ENCODE data around the gene ADM.
A peak's percentile ranks its signal among the peaks of the same experiment; 100 is the strongest.

Gene ADM

DNA sequence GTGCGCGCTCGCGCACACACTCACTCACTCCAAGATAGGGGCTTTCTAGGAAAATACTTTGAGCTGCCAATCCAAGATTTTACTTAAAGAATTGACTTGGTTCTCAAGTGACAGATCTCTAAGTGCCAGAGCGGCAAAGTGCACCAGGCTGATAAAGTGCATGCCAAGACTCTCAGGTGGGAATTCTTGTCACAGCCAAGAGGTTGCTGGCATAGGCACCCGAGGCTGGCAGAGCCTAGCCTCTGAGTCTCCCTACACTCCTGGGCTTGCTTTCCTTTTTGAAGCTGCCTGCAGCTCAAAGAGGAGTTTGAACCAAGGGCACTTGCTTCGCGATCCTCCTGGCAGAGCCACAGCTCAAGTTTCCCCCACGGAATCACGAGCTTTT lies 2.5 kb upstream of the ADM start:
- Histone ChIP-seq H3K9me3 (ENCODE audit: insufficient read depth, low read length) (no peaks in the 10 kb centered on the region), H3K4me3 (ENCODE audit: insufficient read length, low read depth) (peak overlapping the region; percentile 93), H3K27me3 (ENCODE audit: insufficient read depth, insufficient read length) (peaks cover 36% of the 10 kb centered on the region), H3K9ac (ENCODE audit: insufficient read length, low read depth) (peak overlapping the region; percentile 82), H3K36me3 (ENCODE audit: insufficient read depth, insufficient read length, low read length) (peaks cover 18% of the 10 kb centered on the region), H3K4me1 (ENCODE audit: insufficient read depth, insufficient read length) (no peaks in the 10 kb centered on the region)
- TF ChIP-seq SUZ12 (IDR thresholded peaks at IDR 0.05; ENCODE audit: extremely low read depth, insufficient read depth, insufficient read length) (no peak), ZNF274 (IDR thresholded peaks at IDR 0.05; ENCODE audit: low read depth, low read length) (no peak), YY1 (IDR thresholded peaks at IDR 0.05; ENCODE audit: insufficient read depth, insufficient read length) (no peak)
- DNase-seq (ENCODE audit: low read depth, low spot score) = no peak

DNA sequence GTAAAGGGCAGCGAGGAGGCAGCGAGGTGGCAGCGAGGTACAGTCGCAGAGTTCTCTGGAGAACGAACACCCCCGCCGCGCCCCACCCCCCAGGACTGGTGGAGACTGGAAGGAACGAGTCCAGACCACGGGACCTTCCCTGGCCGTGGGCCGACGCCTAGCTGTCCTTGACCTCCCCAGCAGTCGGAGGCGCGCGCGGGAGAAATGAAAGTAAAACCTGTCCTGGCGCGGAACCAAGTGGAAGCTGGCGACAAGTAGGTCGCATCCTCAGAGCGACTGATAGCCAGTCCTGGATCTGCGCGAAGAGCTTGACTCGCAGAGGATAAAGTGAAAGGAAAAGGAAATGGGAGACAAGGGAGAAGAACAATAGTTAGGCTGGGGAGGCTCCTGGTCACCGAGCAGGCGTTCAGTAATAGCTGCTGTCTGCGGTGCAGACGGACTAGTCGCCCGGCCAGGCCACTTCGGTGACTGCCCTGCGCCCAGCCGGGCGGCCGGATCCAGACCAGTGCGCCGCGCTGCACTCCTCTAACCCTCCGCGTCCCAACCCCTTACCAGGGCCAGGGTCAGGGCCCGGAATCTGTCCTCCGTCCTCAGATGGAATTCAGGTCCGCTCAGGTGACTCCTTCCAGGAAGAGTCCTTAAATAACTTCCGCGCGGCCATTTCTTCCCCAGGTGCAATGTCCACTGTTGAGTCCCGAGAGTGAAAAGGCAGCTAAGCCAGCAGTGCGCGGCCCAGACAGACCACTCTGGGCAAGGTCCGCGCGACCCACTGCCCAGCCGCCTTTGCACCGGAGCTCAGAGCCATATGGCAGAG lies 1.9 kb upstream of the ADM start:
- H3K9me3 ChIP-seq (ENCODE audit: insufficient read depth, low read length) = no peaks in the 10 kb centered on the region
- peak overlapping the region; percentile 93 for H3K4me3 ChIP-seq (ENCODE audit: insufficient read length, low read depth)
- DNase-seq (ENCODE audit: low read depth, low spot score) = no peak
- H3K36me3 ChIP-seq (ENCODE audit: insufficient read depth, insufficient read length, low read length) = peaks cover 18% of the 10 kb centered on the region
- no peaks in the 10 kb centered on the region for H3K4me1 ChIP-seq (ENCODE audit: insufficient read depth, insufficient read length)
- peak; percentile 13 for TF ChIP-seq SUZ12 (IDR thresholded peaks at IDR 0.05; ENCODE audit: extremely low read depth, insufficient read depth, insufficient read length)
- no peak for TF ChIP-seq YY1 (IDR thresholded peaks at IDR 0.05; ENCODE audit: insufficient read depth, insufficient read length)
- TF ChIP-seq ZNF274 (IDR thresholded peaks at IDR 0.05; ENCODE audit: low read depth, low read length) = no peak
- peak overlapping the region; percentile 82 for H3K9ac ChIP-seq (ENCODE audit: insufficient read length, low read depth)
- H3K27me3 ChIP-seq (ENCODE audit: insufficient read depth, insufficient read length) = peaks cover 36% of the 10 kb centered on the region

DNA sequence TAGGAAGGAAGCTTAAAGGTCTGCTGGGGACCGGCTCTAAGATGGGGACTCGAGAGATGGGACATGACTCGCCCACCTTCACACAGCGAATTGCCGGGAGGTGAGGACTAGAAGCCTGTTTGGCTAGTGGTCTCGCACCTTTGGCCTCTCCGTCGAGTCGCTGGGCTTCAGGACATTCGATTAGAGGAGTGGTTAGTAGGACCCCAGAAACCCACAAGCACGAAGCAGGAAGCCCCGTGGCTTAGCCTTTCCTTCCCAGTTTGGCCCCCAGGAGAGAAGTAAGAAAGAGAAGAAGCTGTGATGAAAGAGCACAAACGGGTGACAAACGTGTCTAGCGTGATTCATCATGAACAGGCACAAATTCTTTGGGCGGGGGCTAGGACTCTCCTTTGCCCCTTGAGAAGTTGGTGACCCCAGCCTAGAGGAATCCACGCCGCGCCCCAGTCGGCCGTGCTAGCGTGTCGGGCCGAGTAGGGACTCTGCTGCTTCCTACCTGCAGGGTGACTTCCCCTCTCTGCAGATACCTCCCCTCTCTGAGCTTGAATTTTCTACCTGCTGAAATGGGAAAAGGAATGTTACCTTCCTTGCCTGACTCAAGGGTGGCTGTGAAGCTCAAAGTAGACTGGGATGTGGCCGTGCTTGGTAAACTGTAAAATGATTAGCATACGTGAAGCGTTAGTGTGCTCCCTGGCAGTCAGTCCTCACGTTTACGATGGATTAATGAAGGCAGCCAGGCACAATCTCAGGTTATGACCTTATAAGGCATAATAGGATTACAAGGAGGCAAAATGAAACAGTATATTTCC lies 1.1 kb upstream of the ADM start:
- peak overlapping the region; percentile 82 for H3K9ac ChIP-seq (ENCODE audit: insufficient read length, low read depth)
- TF ChIP-seq SUZ12 (IDR thresholded peaks at IDR 0.05; ENCODE audit: extremely low read depth, insufficient read depth, insufficient read length) = peak; percentile 16
- no peak for TF ChIP-seq ZNF274 (IDR thresholded peaks at IDR 0.05; ENCODE audit: low read depth, low read length)
- H3K4me1 ChIP-seq (ENCODE audit: insufficient read depth, insufficient read length) = peaks cover 3% of the 10 kb centered on the region
- H3K4me3 ChIP-seq (ENCODE audit: insufficient read length, low read depth) = peak overlapping the region; percentile 93
- peaks cover 36% of the 10 kb centered on the region for H3K27me3 ChIP-seq (ENCODE audit: insufficient read depth, insufficient read length)
- DNase-seq (ENCODE audit: low read depth, low spot score) = no peak
- no peaks in the 10 kb centered on the region for H3K9me3 ChIP-seq (ENCODE audit: insufficient read depth, low read length)
- peaks cover 18% of the 10 kb centered on the region for H3K36me3 ChIP-seq (ENCODE audit: insufficient read depth, insufficient read length, low read length)

GRCh38 chr11:10305262-10305963 lies 540 bp downstream of the ADM start:
- no peak for TF ChIP-seq YY1 (IDR thresholded peaks at IDR 0.05; ENCODE audit: insufficient read depth, insufficient read length)
- TF ChIP-seq ZNF274 (IDR thresholded peaks at IDR 0.05; ENCODE audit: low read depth, low read length) = no peak
- no peak for TF ChIP-seq SUZ12 (IDR thresholded peaks at IDR 0.05; ENCODE audit: extremely low read depth, insufficient read depth, insufficient read length)
- Histone ChIP-seq H3K4me3 (ENCODE audit: insufficient read length, low read depth) (peak overlapping the region; percentile 93), H3K4me1 (ENCODE audit: insufficient read depth, insufficient read length) (peaks cover 7% of the 10 kb centered on the region), H3K36me3 (ENCODE audit: insufficient read depth, insufficient read length, low read length) (peaks cover 14% of the 10 kb centered on the region), H3K9me3 (ENCODE audit: insufficient read depth, low read length) (no peaks in the 10 kb centered on the region), H3K27me3 (ENCODE audit: insufficient read depth, insufficient read length) (peaks cover 36% of the 10 kb centered on the region), H3K9ac (ENCODE audit: insufficient read length, low read depth) (peak overlapping the region; percentile 97)
- DNase-seq (ENCODE audit: low read depth, low spot score) = no peak

- no peak for DNase-seq (ENCODE audit: low read depth, low spot score)
- peaks cover 14% of the 10 kb centered on the region for H3K36me3 ChIP-seq (ENCODE audit: insufficient read depth, insufficient read length, low read length)
- TF ChIP-seq YY1 (IDR thresholded peaks at IDR 0.05; ENCODE audit: insufficient read depth, insufficient read length) (no peak), SUZ12 (IDR thresholded peaks at IDR 0.05; ENCODE audit: extremely low read depth, insufficient read depth, insufficient read length) (no peak), ZNF274 (IDR thresholded peaks at IDR 0.05; ENCODE audit: low read depth, low read length) (no peak)
- peak overlapping the region; percentile 97 for H3K9ac ChIP-seq (ENCODE audit: insufficient read length, low read depth)
- H3K27me3 ChIP-seq (ENCODE audit: insufficient read depth, insufficient read length) = peaks cover 27% of the 10 kb centered on the region
- H3K4me3 ChIP-seq (ENCODE audit: insufficient read length, low read depth) = peak overlapping the region; percentile 93
- H3K9me3 ChIP-seq (ENCODE audit: insufficient read depth, low read length) = no peaks in the 10 kb centered on the region
- peaks cover 7% of the 10 kb centered on the region for H3K4me1 ChIP-seq (ENCODE audit: insufficient read depth, insufficient read length)
Observed at GRCh38 chr11:10305964-10306918, 1.4 kb downstream of the ADM start.

- Histone ChIP-seq H3K9ac (ENCODE audit: insufficient read length, low read depth) (peak overlapping the region; percentile 97), H3K9me3 (ENCODE audit: insufficient read depth, low read length) (no peaks in the 10 kb centered on the region), H3K4me3 (ENCODE audit: insufficient read length, low read depth) (peak overlapping the region; percentile 93), H3K36me3 (ENCODE audit: insufficient read depth, insufficient read length, low read length) (peaks cover 14% of the 10 kb centered on the region), H3K4me1 (ENCODE audit: insufficient read depth, insufficient read length) (peaks cover 7% of the 10 kb centered on the region), H3K27me3 (ENCODE audit: insufficient read depth, insufficient read length) (peaks cover 20% of the 10 kb centered on the region)
- TF ChIP-seq SUZ12 (IDR thresholded peaks at IDR 0.05; ENCODE audit: extremely low read depth, insufficient read depth, insufficient read length) = no peak
- no peak for TF ChIP-seq ZNF274 (IDR thresholded peaks at IDR 0.05; ENCODE audit: low read depth, low read length)
- TF ChIP-seq YY1 (IDR thresholded peaks at IDR 0.05; ENCODE audit: insufficient read depth, insufficient read length) = no peak
- DNase-seq (ENCODE audit: low read depth, low spot score) = no peak
Observed at GRCh38 chr11:10307022-10307399, 2.1 kb downstream of the ADM start.
